GM18907 (cell line): ENCODE data around the gene SLC44A4.

Source experiments
- ATAC-seq: cut with Tn5 transposase; IDR thresholded peaks from one replicate; pipeline ENCODE4 v1.9.1; 2021; ENCODE audit warnings: mild to moderate bottlenecking, moderate library complexity; ENCODE audit not compliant: unreplicated experiment

The SLC44A4 gene

DNA sequence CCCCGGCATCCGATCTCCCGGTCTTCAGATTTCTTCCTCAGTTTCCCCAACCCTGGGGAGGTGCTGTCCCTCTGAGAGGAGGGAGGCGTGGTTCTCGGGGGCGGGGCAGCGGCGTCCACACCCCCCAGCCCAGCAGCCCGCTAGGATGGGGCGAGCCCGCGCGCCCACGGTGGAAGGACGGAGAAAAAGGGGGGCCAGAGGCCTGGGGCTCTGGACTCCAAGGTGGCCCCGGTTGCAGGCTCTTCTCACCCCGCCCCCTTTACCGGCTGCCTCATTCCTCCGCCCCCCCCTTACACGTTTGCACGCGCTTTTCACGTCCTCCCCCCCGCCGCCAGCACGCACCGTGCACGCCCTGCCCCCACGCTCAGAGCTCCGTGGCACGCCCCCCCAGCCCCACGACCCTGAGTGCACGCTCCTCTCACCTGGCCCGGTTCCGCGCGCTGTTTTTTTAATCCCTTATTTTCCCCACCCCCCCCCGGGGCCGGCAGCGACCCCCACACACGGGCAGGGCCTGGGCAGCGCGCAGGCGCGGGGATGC, 22.7 kb upstream of the SLC44A4 start:
- no peak for ATAC-seq

DNA sequence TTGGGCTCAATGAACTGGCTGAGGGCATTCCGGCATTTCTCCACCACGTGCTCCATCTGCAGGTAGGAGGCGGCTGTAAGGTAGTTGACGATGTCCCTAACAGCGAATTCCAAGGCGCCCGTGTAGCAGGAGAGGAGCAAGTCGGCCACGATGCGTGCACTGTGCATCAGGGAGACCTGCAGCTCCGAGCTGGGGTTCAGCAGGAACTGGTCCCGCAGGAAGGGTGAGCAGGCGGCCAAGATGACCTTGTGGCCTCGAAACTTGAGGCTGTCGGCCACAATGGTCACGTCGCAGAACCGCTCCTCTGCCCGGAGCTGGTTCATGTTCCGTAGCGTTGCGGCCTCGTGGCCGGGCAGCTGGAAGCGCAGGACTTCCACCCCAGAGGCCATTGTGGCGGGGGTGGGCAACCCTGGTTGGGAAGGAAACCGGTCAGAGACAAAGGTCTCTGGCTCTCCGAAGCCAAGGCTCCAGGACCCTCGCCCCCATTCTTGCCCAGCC, 22.2 kb upstream of the SLC44A4 start:
- ATAC-seq: no peak

DNA sequence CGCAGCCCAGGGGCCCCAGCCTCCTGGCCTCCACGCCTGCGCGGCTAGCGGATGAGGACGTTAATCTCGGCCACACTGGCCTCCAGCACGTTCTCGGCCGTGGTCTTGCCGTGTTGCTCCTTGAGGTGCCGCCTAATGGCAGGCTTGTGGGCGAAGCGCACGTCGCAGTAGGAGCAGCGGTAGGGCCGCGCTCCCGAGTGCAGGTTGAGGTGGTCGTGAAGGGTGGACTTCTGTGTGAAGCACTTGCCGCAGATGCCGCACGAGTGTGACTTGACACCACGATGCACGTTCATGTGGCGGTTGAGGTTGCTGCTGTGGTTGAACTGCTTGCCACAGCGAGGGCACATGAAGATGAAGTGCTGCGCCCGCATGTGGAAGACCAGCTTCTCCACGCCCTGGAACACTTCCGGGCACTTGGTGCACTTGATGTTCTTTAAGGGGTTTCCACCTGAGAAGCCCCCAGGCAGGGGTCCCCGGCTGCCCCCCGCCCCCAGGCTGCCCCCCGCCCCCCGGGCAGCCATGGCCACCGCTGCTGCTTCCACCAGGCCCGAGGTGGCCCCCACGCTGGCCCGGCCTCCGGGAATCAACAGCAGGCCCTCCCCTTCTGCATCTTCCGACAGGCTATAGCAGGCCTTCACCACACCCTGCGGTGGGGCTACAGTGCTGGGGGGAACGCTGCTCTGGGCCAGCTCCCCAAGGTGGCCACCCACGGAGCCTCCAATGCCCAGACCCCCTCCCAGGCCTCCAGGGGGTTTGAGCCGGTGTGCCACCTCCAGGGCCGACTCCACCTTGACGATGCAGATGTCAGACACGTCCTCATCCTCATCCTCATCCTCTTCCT, 21.3 kb upstream of the SLC44A4 start:
- ATAC-seq: no peak

DNA sequence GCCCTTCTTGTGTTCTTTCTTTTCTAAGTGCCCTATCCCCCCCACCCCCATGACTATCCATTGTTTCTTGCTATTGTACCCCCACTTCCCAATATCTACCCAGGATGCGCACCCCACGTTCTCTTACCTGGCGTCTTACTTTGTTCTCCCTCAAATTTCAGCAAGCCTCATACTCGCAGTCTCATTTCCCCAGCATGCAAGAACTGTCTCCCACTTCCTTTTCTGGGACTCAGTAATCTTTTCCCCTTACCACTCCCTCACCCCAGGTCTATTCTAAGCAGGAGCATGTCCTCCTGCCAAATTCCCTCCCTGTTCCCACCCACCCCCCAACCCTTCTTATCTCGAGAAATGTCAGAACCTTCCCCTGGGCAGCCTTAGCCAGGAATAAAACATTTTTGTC, 20.4 kb upstream of the SLC44A4 start:
- ATAC-seq: no peak

DNA sequence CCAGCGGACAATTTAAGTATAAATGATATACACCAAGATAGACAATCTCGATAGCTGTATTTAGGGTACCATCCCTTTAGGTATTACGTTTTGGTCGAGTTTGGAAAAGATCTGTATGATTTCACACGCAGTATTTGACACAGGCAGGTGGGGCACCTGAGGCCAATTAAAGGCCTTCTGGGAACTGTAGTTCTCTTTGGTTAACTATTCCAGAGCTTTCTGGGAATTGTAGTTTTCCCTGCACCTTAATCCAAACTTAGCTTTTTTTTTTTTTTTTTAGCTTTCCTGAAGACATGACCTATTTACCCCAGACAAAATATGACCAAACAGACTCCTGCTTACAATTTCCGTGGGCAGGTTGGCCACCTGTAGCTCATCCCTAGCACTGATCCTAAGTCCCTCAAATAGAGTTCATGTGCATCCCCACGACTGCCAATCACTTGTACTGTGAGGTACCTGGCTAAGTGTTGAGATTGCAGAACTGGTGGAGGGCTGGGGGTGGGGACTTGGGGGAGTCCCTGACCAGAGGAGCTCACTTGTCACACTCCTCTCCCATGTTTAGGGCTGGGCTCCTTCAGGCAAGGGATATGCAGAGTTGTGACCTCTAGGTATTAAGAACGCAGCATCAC, 19.7 kb upstream of the SLC44A4 start:
- ATAC-seq: peak; percentile 20

DNA sequence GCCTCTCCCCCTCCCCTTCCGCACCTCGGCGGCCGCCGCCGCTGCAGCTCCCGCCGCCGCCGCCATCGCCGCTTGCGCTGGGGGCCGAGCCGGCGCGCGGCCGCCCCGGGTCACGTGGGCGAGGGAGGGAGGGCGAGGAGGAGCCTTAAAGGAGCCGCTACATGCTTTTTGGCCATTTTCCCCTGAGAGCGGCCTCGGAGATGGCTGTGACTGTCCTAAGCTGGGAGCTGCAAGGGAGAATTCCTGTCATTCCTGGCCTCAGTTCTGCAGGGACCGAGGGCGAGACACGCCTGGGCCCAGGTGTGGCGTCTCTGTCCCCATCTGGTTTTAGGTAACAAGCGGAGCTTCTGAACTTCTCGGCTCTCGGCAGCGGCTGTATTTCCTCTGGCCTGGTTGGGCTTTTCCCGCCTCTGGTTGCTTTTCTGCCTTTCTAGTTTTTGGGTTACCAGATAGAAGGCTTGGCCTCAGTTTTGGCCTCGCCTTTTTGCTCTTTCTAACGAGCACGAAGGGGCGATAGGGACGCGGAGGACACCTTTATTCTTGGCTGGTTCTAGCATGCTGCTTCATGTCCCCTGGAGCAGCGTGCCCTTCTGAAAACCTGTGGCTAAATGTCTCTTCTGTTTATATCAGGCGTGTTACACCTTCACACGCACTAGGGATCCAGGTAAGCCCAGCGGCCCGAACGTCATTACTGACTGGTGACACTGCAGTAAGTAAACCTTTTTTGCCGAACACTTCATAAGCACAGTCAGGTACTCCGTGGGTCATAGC, 19.0 kb upstream of the SLC44A4 start, which contains the start of gene EHMT2:
TSS of gene EHMT2 (minus strand) at position 87 of the 771 bp plus-strand sequence. CDS start at position 66, 21 bp downstream.
- ATAC-seq: peak; percentile 51

DNA sequence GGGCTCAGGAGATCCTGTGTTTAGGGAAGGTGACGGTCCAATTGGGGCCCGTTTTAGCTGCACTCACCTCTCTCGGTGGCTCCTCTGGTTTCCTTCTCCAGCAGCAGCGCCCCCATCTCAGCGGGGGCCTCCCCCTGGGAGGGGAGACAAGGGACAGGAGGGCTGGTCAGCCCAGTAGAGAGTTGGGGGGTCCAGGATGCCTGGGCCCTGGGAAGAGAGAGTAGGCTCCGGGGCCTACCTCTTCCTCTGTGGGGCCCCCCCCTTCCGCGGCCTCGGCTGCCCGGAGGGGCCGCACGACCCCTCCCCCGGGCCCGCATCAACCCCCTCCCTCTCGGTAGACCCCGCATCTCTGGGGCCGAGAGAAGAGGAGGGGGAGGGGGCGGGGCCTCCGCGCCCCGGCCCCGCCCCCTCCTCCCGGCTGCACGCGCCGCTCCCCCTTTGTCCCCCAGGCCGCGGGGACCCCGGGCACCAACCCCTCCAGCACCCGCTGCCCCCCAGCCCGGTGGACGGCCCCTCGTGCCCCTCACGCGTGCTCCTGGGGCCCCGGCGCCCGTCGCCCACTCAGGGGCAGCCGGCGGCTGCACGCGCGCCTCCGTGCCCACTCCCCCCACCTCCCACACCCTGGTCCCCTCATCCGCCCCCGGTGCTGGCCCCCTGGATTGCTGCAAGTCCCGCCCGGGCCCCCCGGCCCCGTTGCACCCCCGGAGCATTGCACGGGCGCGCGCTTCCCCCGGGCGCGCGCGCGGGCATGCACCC, 18.2 kb upstream of the SLC44A4 start:
- no peak for ATAC-seq

DNA sequence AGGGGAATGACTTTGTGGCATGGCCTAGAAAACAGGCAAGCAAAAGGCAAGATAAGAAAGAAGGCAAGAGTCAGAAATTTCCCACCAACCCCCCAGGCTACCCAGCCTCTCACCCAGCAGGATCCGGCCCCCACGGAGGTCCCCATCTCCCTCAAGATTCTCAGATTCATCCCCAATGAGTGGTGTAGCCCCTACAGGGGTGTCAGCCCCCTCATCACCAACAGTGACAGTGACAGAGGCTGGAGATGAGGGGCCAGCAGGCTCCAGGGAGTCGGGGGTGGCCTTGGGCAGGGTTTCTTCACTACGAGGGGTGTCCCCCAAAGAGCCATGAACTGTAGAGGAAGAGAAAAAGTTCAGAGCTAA, 17.7 kb upstream of the SLC44A4 start:
- no peak for ATAC-seq

DNA sequence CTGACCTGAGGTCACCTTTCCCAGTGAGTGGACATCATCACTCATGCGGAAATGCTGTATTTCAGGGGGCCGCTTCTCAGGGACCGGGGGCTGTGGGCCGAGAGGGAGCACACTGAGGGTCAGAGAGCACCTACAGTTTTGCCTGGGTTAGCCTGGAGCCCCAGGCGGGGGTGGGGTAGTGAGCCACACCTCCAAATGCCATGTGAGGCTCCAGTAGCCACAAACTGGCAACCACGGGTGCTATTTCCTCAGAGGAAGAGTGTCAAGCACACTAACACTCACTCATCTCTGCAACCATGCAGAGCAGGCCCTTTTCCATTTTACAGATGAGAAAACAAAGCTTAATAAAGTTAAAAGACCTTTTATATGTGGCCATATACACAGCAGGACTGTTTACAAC, 14.0 kb upstream of the SLC44A4 start:
- ATAC-seq: no peak

DNA sequence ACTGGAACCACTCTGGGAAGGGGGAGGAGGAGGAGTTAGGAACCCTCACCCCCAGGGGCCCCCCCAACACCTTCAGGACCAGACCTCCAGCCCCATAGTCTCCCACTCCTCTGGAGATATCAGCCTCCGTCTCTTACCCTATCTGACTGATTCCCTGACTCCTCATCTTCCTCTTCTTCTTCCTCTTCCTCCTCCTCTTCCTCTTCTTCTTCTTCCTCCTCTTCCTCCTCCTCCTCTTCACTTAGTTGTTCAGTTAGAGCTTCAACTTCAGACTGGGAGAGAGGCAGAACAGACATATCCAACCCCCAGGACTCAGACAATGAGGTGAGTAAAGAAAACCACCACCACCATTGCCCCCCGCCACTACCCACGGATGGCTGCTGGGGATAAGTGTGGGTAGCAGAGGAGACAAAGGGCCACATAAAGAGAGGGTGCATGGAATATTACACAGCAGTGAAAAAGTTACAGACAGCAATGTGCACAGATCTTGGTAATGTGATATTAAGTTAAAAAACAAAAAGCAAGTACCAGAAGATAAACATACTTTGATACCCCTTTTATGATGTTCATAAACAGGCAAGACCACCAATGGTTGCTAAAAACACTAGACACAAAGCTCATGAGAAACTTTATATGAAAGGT, 10.7 kb upstream of the SLC44A4 start:
- no peak for ATAC-seq

DNA sequence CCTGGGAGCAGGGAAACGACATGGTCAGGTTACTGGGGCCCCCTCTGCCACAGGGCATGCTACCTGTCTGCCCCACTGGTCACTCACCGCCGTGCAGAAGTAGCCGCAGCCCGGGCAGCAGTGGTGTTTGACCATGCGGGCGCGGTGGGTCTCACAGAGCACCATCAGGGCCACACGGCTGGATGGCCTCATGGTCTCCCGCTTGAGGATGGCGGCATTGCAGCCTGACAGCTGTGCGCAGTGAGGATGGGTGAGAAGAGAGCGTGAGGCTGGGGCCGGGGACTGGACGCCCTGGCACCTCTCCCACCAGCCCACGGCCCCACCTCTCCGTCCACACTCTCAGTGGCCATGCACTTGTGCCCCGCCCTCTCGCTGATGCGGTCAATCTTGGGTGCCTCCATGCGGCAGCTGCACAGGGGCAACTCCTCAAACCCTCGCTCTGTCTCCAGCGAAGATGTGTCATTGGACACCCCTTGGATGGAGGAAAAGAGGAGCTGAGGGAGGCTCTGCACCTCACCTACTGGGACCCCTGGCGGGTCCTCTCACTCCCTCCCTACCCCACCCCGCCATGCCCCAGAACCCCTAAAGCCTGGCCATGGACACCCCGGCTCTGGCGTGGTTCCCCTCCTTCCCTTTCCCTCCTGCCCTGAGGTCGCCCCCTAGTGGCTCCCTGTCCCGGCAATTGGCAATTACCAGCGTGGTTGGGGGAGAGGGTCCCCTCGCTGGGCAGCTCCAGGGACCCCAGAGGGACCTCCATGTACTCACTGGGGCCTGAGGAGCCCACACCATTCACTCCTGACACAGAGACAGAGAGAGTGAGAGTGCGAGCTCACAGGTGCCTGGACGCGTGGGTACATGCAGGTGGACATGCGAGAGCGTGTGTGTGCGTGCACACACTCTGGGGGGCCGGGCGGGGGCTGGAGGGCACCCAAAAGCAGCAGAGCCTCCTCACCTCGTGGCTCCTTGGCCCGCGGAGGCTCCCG, 9.8 kb upstream of the SLC44A4 start:
- ATAC-seq: no peak

DNA sequence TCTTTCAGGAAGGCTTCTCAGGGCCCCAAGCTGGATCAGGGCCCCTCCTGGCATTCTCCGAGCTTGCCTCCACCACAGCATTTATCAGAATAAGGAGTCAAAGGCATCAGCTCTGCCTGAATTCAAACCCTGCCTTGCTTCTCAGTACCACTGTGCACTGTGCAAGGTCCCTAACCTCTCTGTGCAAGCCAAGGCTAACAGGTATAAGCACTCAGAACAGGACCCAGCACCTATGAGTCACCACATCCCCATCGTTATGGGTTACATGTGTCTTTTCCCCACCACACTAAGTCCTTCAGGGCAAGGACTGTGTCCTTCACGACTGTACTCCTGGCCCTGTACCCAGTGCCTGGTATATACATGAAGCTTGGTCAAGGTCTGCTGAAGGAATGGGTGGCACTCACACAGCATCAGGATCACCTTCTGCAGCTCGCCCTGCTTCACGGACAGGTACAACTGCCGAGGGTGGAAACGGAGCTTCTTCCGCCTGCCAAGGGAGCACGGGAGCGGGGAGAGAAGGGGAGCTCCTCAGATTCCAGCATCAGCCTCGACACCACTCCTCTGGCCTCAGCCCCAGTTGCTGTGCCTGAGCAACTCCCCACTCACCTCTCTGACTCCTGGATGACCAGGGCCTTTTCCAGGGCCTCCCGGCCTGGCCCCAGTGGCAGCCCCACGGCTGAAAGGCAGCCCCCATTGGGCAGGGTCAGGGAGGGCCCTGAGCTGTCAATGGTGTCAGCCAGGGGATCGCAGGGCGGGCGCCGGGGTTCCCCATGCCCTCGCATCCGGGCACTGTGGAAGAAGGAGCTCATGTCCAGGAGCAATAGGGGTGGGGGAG, 8.6 kb upstream of the SLC44A4 start:
- no peak for ATAC-seq

DNA sequence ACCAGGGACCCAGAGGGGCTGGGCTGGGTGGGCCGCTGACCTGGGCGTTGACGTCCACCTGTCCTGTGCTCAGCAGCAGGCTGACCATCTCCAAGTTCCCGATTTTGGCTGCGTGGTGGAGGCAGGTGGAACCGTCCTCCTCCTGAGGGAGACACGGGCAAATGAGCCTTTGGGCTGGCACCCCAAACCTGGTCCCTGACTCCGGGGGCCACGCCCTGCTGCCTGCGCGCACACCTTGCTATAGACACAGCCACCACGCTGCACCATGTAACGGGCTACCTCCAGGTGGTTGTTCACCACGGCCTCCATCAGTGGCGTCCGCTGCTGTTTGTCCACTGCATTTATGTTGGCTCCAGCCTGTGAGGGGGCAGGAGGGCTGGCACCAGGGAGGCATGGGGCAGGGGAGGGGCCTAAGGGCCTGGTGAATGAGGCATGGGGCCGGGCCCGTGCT, 7.8 kb upstream of the SLC44A4 start:
- ATAC-seq: no peak

DNA sequence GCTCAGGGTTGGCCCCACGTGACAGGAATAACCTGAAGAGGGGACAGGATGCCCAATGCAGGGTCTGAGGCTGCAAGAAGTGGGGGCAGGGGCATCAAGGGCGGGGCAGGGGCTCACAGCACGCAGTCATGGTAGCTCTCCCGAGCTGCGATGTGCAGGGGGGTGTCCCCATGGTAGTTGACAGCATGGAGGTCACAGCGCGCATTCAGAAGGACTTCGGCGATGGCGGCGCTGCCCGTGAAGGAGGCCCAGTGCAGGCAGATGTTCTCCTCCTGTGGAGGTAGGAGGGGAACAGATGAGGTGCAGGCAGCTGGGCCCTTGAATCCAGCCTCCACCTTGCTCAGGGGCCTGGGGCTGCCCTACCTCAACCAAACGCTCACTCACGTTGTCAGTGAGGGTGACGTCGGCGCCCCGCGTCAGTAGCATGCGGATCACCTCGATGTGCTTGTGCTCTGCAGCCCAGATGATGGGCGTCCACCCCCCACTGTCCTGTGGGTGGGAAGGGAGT, 5.8 kb upstream of the SLC44A4 start:
- ATAC-seq: no peak

DNA sequence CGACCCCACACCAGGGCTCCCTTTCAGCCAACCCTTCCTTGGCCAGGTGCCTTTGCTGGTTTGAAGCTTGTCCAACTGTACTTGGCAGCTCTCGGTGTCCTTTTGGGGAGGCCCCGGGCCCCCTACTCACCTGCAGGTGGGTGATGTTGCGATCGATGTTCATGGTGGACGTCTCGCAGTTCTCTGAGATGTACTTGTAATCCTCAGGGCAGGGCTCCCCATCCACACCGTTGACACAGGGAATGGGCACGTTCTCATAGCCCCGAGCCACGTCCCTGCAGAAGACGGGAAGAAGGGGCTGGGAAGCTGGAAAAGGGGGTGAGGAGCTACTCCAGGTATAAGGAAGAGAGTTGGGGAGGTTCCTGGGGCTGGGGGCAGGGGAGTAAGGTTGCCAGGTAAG, 4.9 kb upstream of the SLC44A4 start:
- no peak for ATAC-seq

DNA sequence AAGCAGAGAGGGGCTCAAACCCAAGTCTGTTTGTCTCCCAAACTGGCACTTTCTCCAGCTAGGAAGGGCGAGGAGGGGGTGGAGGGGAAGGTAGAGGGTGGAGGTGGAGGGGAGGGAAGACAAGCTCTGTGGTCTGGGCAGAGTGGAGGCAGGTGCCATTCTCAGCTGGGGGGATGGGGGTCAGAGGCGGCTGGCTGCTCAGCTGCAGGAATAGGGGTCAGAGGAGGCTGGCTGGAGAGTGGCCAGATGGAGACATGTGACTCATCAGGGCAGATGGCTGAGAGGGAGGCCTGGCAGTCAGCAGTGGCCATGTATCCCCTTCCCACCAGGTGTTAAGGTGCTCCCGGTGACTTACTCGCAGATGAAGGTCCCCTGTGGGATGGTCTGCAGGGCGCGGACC, 3.5 kb upstream of the SLC44A4 start:
- ATAC-seq: no peak

DNA sequence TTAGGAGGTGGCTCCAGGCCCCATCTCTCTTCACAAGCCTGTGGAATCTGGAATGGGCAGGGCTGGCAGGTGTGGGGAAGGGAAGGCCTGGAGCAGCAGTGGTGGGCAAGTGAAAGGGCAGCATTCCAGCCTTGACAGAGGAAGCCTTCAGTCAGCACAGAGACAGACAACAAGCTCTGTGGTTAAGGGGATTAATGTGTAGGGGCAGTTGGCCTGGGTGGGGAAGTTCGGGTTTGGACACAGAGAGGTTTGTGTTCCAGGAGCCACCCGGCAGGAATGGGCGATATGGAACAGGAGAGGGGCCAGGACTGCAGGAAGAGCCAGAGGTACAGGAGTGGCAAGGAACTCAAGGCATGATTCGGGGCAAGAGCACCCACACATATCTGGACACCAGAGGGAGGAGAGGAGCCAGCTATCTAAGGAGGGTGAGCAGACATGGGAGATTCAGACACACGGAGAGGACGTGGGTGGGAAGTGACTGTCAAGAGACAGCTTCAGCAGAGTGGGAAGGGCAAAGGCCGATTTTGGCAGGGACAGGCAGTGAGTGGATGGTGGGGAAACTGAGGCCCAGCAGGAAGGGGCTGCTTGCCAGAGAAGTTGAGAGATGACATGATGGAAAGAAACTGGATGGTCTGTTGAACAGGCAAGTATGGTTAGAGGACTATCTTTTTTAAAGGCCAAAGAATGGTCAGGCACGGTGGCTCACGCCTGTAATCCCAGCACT, 2.5 kb upstream of the SLC44A4 start:
- ATAC-seq: no peak
